Hippocampal formation (tissue), 2 donors: Measurements from ENCODE around the gene PTPRG.

ENCODE experiments used
- DNase-seq, 2 donors: peaks; one replicate each; lab custom pipeline; 2025; lab: John Stamatoyannopoulos, UW

Gene PTPRG

DNA sequence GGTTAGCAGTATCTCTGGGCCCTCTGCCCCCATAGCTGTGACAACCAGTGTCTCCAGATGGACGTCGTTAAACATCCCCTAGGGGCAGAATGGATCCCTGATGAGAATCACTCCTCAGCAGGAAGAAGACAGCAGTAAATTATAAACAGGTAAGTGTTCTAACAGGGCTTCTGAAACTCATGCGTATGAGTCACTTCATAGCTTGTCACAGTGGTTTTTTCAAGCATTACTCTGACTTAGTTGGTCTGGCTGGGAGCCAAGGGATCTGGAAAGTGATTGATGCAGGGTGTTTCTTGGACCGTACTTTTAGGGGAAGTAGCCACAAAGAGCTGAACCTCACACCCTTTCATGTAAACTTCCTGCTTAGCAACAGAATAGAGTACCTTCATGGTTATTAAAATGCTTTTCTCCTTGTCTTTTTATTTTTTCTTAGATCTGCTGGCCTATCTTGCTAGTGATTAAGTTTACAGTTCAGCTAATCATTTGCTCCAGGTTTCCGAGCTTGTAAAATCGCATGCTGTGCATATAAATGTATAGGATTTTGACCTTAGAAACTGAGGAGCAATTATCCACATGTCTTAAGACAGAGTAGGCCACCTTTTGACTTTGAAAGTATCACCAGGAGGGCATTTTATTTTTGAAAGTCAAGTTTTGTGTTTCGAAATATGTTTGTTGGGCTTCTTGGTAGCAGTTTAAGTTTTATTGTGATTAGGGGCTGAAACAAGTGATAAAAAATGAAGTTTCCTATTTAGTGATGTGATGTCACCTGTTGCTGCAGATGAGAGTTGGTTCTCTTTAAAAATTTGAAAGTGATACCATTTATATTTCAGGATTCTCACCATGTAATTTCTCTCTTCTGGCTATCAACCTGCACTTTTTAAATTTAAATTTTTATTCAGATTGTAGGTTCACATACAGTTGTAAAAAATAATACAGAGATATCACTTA lies 333.9 kb downstream of the PTPRG start:
- DNase-seq, result no peak

DNA sequence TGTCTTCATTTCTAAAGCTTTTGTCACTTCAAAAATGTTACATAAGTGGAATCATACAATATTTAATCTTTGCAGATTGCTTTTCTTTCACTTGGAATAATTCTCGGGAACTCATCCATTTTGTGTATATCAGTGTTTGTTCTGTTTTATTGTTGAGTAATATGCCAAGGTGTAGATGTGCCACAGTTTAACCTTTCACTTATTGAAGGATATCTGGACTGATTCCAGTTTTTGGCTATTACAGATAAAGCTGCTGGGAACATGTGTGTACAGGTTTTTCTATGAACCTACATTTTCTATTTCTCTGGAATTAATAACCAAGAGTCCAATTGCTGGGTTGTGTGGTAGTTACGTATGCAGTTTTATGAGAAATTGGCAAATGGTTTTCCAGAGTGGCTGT lies 334.9 kb downstream of the PTPRG start:
- no peak for DNase-seq

GRCh38 chr3:61897848-61898247 lies 336.5 kb downstream of the PTPRG start:
- no peak for DNase-seq

GRCh38 chr3:61899700-61900462 lies 338.5 kb downstream of the PTPRG start:
- DNase-seq, result no peak

DNA sequence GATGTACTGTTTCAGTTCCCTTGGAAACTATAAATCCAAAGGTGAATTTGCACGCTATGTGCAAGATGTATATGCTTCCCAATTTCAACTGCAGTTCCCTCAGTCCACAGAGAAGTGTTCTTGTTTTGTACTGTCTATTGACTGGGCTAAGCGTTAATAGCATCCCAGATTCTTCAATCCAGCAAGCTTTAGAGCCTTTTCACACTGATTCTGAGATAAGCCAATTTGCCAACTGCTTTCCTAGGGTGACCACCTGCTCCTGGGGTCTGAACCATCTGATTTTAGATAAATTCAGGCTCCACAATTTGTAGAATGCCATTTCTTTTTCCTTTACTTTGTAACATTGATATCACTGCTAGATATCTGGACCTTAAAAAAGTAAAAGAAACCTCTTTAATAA lies 340.1 kb downstream of the PTPRG start:
- DNase-seq, result no peak

DNA sequence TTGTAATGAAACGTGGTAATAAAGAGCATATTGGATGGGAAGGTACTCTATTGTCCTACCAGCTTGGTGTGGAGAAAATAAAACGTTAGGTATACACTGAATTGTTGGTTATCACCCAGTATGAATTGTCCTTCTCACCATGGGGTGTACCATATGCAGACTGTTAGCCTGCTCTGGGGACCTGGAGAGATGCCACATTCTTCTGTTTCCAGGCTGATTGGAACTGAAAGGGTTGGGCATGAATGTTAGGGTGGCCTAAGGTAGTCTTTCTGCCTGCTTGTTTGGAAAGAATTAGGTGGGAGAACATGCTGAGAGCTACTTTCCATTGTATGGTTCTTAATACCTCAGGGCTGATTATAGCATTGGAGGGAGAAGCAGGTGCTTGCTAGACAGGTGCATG lies 340.6 kb downstream of the PTPRG start:
- no peak for DNase-seq

DNA sequence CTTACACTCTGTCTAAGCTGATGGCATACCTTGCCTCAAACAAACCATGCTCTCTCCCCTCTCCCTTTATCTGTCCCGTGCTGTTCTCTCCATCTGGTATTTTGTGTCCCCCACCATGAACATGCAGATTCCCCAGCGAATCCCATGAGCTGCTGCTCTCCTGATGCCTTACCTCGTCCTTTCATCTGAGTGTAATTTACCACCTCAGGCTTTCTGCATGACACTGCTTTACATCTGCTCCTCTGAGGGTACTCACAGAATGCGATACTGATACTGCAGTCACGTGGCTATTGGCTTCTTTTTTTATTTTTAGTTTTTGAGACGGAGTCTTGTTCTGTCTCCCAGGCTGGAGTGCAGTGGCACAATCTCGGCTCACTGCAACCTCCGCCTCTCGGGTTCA lies 341.7 kb downstream of the PTPRG start:
- DNase-seq, result no peak

DNA sequence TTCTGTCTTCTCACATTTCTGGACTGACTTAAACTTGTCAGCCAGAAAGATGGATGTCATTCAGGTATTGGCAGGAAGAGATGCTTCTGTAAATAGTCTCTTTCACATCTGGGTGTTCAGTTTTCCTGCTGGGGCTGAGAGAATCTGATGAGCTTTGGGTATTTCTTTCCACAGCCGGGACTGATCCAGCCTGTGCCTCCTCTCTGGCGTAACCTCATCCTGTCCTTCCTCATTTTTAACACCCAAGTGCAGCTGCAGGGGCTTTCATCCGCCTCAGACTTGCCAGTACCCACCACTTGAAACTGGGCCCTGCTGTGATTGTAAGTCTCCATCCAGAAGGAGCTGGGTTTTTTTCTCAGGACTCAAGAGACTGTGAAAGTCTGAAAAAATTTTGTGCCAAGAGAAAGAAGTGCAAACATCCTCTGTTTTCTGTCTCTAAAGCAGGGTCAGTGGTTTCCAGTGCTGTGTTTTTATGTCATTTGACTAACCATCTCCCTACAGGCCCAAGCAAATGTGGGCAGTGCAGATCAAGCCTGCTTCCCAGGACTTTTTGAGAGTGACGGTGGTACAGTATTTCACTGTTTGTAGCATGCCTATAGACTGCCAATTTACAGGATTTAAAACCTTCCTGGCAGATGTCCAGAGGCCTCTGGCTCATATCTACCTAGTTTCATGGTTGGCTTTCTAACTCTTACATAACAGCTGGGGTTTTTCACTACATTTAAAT lies 342.7 kb downstream of the PTPRG start:
- no peak for DNase-seq

GRCh38 chr3:61907210-61907795 lies 345.9 kb downstream of the PTPRG start:
- DNase-seq, result no peak

- DNase-seq, result no peak
Observed at GRCh38 chr3:61908382-61908781, 347.0 kb downstream of the PTPRG start.

DNA sequence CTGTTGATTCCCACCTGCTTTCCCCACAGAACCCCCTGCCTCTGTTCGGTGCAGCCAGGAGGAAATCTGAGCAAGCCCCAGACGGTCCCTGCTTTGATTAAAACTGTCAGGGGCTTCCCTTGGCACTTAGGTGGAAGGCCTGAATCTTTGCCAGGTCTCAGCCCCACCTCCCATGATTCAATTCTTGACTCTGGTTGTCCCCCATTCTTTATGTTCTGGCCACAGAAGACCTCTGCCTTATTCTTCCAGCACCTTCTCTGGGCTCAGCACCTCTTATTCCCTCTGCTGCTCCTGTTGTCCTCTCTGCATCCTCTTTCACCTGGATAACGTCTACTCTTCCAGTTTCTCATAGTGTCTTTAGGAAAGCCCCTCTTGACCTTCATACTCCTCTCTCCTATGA lies 349.4 kb downstream of the PTPRG start:
- DNase-seq, result no peak

- no peak for DNase-seq
Observed at GRCh38 chr3:61912158-61912557, 350.8 kb downstream of the PTPRG start.

- DNase-seq, result no peak
Observed at GRCh38 chr3:61913701-61914100, 352.3 kb downstream of the PTPRG start.

- DNase-seq, result no peak
Observed at GRCh38 chr3:61914276-61914675, 352.9 kb downstream of the PTPRG start.

DNA sequence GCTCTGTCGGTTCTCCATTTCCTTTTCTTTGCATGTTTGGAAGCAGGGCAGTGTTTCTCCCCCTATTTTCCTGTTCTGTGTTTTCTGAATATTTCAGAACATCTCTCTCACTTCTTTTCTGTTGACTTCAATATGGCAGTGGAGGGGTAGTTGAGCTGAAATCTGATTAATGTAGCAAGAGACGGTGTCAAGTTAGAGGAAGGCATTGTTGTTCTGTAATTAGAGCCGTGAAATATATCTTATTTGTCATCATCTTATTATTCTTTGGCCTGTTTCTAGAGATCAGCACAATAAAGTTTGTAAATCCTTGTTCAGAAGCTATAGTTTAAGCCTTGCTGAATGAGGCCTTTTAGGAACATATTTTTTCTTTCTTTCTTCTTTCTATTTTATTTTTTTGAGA lies 353.9 kb downstream of the PTPRG start:
- DNase-seq, result no peak

- DNase-seq, result no peak
Observed at GRCh38 chr3:61919371-61919770, 358.0 kb downstream of the PTPRG start.

GRCh38 chr3:61922118-61922517 lies 360.7 kb downstream of the PTPRG start:
- DNase-seq, result no peak

DNA sequence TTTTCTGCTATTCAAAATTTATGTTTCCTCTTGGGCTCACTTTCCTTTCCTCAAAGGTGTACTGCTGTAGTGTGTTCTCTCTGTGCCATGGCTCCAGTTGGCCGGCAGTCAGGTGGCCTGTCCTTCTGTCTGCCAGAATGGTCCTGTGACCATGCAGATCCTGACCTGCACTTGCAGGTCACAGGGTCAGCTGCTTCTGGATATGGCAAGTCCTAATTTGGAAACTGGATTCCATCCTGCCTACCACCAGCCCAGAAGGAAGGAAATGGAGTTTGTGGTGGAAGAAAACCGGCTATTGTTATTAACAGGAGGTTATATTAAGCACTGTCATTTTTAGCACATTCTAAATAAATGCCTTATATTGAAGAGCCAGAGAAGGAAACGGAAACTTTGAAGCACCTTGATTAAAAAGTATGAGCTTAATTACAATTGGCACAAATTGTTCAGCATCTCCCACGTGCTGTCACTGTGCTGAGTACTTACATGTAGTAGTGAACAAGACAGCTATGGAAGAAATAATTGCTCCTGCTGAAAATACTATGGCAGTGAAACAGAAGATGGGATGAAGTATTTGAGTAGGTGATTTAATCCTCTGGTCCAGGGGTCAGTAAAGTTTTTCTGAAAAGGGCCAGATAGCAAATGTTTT lies 362.8 kb downstream of the PTPRG start:
- no peak for DNase-seq

GRCh38 chr3:61924991-61925390 lies 363.6 kb downstream of the PTPRG start:
- DNase-seq, result no peak

DNA sequence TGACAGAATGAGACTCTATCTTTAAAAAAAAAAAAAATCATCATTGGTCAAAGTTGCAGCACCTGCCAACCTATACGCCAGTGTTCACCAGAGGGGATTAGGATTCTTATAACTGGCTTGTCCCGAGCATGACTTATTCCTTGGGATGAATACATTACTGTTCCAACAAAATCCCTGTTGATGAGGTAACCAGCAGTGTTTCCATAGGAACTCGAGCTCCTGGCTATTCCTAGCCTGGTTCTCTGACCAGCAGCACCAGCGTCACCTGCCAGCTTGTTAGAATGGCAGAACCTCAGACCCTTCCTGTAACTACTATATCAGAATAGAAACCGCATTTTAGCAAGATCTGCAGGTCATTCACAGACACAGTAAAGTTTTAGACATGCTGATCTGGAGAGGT lies 364.4 kb downstream of the PTPRG start:
- DNase-seq, result no peak

GRCh38 chr3:61926923-61927322 lies 365.6 kb downstream of the PTPRG start:
- no peak for DNase-seq

DNA sequence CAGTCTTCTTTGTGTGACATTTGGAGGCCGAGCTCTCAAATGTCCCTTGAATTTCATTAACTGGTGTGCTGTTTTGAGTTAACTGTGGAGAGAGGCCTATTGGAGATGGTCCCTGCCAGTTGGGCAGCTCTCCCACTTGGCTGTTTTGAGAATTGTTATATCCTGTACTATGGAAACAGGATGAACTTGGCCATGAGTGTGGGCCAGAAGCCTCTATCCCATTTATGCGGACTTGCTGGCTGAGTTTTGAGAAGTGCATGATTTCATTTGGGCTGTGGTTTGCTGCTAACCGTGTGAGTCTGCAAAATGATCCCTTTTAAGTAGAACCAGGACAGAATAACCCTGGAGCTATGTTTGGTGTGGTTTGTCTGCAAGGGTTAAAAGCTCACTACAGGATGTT lies 366.0 kb downstream of the PTPRG start:
- peak; percentile 23 to 34 for DNase-seq
